ENCODE data around the gene POLR3A.

The POLR3A gene

DNA sequence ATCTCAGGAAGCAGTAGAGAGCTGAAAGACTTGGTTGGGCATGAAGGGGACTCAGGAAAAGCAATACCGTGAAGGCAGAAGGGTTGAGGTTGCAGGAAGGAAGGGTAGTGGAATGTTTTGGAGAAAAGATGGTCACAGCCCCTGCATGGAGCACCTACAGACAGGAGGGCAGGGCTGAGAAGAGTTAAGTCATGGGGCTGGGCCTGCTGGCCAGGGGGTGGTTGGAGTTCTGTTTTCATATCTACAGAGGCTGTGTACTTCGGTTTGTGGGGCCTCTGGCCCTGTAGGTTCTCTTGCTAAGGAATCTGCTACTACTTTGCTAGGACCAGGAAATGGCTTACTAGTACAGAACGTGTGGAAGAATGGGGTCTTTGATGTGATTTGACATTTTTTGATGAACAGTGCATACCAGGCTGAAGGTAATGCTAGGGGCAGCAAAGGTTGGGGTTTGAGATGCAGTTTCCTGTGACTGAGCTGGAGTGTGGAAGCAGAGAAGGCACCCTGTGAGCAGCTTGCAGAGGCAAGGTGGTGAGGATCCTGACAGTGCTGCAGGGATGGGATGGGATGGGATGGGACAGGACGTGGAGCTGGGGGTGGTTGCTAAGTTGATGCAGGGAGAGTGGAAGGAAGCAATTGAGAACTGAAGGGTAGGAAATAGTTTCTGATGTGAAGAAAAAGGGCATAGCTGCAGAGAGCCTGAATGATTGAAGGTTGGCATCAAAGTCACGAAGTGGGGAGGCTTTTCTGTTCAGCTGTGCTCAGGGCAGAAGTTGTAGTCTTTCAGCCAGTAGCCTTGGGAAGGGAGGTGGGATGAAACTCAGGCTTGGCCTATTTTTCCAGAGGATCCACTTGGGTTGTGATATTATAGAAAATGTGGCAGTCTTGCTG lies 12.1 kb upstream of the POLR3A start:
- TF ChIP-seq, protein P1, sequence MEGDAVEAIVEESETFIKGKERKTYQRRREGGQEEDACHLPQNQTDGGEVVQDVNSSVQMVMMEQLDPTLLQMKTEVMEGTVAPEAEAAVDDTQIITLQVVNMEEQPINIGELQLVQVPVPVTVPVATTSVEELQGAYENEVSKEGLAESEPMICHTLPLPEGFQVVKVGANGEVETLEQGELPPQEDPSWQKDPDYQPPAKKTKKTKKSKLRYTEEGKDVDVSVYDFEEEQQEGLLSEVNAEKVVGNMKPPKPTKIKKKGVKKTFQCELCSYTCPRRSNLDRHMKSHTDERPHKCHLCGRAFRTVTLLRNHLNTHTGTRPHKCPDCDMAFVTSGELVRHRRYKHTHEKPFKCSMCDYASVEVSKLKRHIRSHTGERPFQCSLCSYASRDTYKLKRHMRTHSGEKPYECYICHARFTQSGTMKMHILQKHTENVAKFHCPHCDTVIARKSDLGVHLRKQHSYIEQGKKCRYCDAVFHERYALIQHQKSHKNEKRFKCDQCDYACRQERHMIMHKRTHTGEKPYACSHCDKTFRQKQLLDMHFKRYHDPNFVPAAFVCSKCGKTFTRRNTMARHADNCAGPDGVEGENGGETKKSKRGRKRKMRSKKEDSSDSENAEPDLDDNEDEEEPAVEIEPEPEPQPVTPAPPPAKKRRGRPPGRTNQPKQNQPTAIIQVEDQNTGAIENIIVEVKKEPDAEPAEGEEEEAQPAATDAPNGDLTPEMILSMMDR (conservative IDR thresholded peaks at IDR 0.05; ENCODE audit: low read depth, low read length): no peak
- no peak for DNase-seq (ENCODE audit: low read depth)
- no peak overlapping the region for H3K4me3 ChIP-seq (ENCODE audit: low read length)

DNA sequence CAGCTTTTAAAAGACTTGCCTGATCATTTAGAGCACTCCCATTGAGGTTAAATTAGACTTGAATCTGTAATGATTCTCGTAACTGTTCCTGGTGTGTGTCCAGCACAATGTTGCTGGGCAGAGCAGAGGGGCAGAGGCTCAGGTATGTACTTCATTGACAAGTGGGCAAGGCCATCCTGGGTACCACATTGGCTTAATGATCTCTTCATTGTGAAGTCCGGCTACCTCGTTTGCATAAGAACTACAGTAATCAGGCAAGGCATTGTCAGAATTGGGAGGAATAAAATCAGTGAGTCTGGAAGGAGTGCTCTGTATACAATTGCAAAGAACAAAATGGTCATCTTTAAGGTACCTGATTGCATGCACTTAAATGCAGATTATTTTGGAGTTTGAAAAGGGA lies 10.4 kb upstream of the POLR3A start:
- DNase-seq (ENCODE audit: low read depth): no peak
- TF ChIP-seq, protein P1 (conservative IDR thresholded peaks at IDR 0.05; ENCODE audit: low read depth, low read length): no peak
- H3K4me3 ChIP-seq (ENCODE audit: low read length): no peak overlapping the region

DNA sequence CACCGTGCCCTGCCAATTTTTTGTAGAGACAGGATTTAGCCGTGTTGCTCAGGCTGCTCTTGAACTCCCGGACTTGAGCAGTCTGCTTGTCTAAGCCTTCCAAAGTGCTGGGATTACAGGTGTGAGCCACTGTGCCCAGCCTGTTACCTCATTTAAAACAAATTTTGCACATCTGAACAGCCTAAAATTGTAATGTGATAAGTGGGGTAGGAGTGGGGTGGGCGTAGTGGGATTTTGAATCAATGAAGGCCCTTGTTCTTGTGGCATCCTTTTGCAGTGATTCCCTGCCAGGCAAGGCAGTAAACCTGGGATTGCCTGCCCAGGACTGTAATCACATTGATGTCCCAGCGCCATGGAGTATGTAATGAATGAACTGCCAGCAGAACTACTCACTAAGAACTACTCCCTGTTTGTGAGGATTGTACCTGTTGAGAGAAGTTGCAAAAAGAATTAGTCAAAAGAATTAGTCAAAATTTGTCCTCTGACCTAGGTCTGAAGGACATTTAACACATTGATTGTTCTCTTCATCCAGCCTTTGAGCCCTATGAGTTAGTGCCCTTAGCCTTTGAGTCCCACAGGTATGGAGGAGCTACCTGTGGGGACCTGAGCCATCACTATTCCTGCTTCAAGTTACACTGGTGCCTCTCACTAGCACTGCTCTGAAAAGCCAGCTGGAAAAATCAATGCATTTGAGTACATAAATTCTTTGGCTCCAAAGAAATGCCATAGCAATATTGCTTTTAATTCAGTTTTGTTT lies 9.7 kb upstream of the POLR3A start:
- DNase-seq (ENCODE audit: low read depth): no peak
- TF ChIP-seq, protein P1 (conservative IDR thresholded peaks at IDR 0.05; ENCODE audit: low read depth, low read length): no peak
- H3K4me3 ChIP-seq (ENCODE audit: low read length): no peak overlapping the region

DNA sequence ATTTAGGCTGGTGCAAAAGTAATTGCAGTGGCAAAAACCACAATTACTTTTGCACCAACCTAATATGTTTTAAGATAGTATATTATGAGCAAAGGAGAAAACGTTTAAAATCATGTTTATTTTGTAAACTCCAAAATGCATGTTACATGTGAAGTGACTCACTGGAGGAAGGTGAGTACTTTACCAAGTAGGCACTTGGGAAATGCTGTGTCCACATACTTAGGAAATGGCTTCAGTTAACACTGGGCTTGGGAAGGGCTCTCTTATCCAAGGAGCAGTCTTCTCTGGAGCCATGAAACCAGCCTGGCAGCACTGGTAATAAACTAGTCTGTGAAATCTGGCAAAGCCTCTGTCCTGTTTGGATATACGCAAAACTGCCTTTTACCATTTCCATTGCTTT lies 8.8 kb upstream of the POLR3A start:
- DNase-seq (ENCODE audit: low read depth): no peak
- no peak overlapping the region for H3K4me3 ChIP-seq (ENCODE audit: low read length)
- TF ChIP-seq, protein P1 (conservative IDR thresholded peaks at IDR 0.05; ENCODE audit: low read depth, low read length): no peak

DNA sequence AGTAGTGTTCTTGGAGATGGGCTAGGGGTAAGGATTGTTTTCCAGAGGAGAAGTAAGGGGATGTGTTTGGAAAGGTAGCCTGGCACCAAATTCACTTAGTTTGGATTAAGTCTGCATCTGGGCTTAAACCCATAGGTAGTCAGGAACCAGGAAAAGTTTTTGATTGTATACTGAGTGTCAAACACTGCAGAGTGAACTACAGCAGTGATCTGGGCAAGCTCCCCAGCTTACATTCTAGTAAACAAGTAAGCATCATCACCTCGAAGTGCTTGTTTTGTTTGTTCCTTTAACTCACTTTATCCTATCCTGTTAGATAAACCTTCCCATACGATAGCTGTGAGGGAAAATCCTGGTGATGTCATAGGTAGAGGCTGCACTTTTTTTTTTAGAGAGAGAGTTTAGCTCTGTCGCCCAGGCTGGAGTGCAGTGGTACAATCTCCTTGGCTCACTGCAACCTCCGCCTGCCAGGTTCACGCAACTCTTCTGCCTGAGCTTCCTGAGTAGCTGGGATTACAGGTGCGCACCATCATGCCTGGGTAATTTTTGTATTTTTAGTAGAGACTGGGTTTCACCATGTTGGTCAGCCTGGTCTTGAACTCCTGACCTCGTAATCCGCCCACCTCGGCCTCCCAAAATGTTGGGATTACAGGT lies 6.7 kb upstream of the POLR3A start:
- TF ChIP-seq, protein P1 (conservative IDR thresholded peaks at IDR 0.05; ENCODE audit: low read depth, low read length): no peak
- H3K4me3 ChIP-seq (ENCODE audit: low read length): peak overlapping the region; percentile 100
- DNase-seq (ENCODE audit: low read depth): no peak

DNA sequence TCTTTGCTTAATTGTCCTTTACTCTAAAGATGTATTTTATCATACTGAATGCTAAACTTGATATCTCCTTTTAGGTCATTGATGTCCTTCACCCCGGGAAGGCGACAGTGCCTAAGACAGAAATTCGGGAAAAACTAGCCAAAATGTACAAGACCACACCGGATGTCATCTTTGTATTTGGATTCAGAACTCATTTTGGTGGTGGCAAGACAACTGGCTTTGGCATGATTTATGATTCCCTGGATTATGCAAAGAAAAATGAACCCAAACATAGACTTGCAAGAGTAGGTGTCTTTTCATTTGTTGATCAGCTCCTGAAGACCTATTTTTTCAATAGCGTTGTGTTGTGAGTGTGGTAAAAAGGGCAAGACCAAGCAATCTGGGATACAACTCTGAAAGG lies 6.1 kb upstream of the POLR3A start:
- H3K4me3 ChIP-seq (ENCODE audit: low read length): peak overlapping the region; percentile 100

More for the DNA sequence above, 6.1 kb upstream of the POLR3A start:
- no peak for DNase-seq (ENCODE audit: low read depth)
- TF ChIP-seq, protein P1 (conservative IDR thresholded peaks at IDR 0.05; ENCODE audit: low read depth, low read length): no peak

Measured in retinal pigment epithelial cell (primary cell).